RPMI7951 (cell line): ENCODE data around the gene ERICH3. TPM values are rescaled to one million over a fixed set of nuclear protein-coding genes. Genes with fewer than 3 reads are reported as not detected.

Experiments
- DNase-seq: peaks from one replicate; pipeline ENCODE4 v3.0.0-alpha.2; 2012; ENCODE audit warnings: low read depth
- total RNA-seq: library from RNA; depleted of rRNA; stranded (reverse); fragments of >200 nt; shearing (Covaris generic); gene quantifications from 2 replicates; pipeline ENCODE4 v1.2.3, GENCODE V29; 2014; rRNA removed

Gene ERICH3
- 0.68 and 0.72 TPM in 2 replicates for total RNA-seq

DNA sequence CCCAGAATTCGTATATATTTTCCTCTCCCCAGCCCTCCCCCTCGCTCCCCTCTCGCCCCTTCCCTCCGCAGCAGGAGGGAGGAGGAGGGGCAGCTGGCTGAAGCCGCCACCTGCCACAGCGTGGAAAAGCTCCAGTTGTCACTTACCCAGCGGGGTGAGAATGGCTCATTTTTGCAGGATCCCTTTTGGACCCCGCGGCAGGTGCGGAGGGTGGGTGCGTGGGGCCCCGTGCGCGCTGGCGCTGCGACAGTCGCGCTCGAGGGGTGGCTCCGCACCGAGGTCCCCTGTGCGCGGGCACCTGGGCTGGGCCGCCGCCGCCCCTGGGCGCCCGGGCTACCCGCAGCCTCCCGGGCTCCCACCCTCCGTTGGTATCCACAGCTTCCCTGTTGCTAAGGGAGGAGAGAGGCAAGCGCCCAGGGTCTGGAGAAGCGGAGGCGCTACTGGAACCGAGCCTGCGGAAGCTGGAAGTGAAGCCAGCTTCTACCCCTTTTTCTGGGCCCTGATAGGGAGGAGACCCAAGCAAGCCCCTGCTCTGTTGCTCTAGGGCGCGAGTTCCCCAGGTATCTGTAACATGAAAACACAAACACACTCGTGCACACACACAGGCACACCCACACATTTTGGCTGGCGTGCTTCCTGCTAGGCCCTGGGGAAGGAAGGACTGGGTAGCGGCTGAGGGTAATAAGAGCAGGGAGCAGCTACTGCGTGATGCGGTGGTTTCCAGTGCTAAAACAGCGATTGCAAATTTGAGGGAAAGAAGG lies at the start of gene ERICH3:
ERICH3 (minus strand) TSS at position 442 of the 761 bp plus-strand sequence; CDS start at position 169, 273 bp downstream.
- DNase-seq, result peak; percentile 52

- DNase-seq, result no peak
Measured at GRCh38 chr1:74717626-74718025, 44.0 kb upstream of the ERICH3 start.

GRCh38 chr1:74716822-74717221 lies 43.2 kb upstream of the ERICH3 start:
- no peak for DNase-seq

DNA sequence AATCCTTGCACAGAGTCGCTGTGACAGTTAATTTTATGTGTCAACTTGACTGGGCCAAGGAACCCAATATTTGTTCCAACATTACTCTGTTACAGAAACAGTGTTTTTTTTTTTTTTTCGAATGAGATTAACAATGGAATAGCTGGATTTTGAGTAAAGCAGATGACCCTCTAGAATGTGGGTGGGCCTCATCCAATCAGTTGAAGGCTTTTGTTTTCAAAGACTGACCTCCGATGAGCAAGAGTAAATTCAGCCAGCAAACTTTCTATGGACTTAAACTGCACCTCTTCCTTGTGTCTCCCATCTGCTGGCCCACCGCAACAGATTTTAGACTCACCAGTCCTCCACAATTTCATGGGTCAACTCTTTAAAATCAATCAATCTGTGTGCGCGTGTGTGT lies 42.2 kb upstream of the ERICH3 start:
- DNase-seq, result no peak

- no peak for DNase-seq
Measured at GRCh38 chr1:74715236-74715502, 41.6 kb upstream of the ERICH3 start.

- no peak for DNase-seq
Measured at GRCh38 chr1:74714429-74715235, 41.0 kb upstream of the ERICH3 start.

DNA sequence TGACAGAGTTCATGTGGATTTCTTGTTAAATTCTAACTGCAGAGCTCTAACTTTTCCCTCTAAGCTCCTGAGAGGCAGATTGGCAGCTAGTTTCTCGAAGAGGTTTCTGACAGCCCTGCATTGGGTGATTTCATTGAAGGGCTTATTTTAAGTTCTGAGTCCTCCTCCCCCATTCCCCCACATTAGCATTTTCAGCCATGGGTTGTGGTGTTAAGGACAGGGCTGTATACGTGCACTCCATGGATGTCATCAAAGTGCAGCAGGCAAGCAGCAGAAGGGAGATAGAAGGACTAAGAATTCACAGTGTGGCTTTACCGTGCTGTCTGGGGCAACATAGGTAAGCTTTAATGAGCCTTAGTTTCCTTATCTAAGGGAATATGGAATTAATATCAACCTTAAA lies 40.3 kb upstream of the ERICH3 start:
- DNase-seq, result no peak

- no peak for DNase-seq
Measured at GRCh38 chr1:74712881-74713280, 39.3 kb upstream of the ERICH3 start.

DNA sequence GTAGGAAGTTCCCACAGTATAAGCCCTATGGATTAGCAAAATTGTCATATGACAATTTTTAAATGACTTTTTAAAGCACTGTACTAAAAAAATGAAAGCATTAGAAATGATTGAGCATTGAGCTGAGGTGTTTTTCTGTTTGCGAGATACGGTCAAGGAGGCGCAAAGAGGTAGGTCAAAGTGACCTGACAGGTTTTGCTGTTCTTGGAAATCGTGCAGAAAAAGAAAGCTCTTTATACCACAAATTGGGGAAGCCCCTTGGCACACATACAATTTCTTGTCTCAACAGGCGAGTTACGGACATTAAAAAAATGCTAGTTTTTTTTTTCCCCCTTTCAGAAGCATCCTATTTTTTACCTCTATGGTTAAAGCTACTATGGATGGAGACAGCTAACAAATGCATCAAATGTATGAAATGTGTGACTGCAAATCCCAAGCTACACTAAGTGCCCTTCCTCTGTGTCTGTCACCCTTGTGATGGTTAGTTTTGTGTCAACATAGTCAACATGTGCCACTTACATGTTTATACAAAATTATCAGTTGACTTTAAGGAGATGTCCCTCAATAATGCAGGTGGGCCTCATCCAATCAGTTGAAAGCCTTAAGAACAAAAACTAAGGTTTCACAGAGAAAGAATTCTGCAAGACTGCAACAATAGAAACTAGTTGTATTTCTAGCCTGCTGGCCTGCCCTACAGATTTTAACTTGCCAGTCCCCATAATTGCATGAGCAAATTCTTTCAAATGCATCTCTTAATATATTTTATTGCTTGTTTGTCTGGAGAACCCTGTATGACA lies 30.0 kb upstream of the ERICH3 start:
- no peak for DNase-seq

- no peak for DNase-seq
Measured at GRCh38 chr1:74699331-74699730, 25.7 kb upstream of the ERICH3 start.

DNA sequence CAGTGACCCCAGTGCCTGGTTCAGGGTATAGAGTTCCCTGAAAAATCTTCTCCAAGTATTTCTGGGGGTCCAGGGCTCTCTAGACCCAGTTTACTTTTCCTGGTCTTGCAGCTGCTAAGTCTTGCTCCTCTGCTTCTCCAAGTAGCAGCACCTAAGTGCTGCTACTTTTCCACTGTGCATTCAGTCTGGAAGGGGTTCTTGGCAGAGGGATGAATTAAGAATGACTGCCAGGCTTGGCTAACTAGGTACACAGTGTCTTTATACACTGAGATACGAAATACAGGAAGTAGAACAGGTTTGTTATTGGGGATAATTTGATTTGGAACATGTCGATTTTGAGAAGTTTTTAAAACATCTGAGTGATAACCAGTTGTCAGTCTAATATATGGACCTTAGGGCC lies 24.2 kb upstream of the ERICH3 start:
- no peak for DNase-seq

DNA sequence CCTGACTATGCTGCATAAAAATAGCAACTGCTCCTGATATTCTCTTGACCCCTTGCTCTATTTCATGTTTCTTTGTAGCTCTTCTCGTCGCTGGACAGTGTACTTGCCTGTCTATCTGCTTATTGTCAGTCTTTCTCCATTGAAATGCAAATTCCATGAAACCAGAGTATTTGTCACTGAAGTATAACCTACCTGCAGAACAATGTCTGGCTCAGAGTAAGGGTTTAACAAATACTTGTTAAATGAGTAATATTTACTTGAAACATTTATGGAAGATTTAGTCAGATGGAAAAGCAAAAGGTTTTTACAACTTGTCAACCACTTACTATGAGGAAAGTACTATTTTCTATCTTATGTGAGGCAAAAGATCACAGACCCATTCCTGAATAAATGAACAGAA lies 19.9 kb upstream of the ERICH3 start:
- no peak for DNase-seq

- no peak for DNase-seq
Measured at GRCh38 chr1:74690909-74691308, 17.3 kb upstream of the ERICH3 start.

DNA sequence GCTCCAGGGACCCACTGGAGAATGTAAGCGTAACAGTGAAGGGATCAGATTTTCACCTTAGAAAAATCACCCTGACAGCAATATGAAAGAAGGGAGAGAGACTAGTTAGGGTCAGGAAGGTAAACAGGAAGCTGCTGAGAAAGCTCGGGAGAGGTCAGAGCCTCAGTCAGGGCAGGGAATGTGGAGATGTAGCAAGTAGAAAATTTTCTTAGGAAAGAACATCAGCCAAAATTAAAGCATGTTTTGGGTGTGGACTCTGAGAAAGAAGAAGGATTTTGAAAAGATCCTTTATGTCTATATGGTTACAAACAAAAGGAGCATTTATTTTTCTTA lies 16.7 kb upstream of the ERICH3 start:
- no peak for DNase-seq

DNA sequence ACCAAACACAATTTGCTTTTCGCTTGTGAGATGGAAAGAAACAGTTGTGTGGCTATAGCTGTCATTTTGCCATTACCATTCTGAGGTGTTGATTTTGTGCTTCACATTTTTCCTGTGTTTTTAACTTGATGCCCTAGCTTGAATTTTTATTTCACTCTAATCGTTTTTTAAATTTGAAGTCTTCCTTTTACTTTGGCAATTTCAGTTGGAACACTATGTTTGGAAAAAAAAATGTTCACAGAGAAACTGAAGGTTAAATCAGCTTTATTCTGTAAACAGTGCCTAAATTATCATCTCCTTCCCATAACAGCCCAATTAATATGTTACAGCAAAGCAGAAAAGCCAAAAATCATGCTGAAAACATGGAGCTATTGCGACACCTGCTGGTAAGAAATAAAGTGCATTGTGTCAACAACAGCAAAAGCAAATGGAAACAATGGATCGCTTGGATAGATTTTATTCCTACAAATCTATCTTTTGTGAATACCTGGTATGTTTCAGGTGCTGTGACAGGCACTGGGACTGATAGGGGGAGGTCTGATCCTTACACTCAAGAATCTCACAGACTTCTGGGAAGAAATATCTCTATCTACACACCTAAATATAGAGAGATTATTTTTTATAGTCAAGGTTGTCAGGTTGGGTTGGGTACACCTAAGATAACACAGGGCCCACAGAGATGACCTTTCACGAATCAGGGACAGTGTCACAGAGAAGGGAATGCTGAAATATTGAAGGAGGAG lies 16.2 kb upstream of the ERICH3 start:
- peak; percentile 72 for DNase-seq

- no peak for DNase-seq
Measured at GRCh38 chr1:74686928-74687327, 13.3 kb upstream of the ERICH3 start.

- no peak for DNase-seq
Measured at GRCh38 chr1:74684301-74684700, 10.7 kb upstream of the ERICH3 start.

DNA sequence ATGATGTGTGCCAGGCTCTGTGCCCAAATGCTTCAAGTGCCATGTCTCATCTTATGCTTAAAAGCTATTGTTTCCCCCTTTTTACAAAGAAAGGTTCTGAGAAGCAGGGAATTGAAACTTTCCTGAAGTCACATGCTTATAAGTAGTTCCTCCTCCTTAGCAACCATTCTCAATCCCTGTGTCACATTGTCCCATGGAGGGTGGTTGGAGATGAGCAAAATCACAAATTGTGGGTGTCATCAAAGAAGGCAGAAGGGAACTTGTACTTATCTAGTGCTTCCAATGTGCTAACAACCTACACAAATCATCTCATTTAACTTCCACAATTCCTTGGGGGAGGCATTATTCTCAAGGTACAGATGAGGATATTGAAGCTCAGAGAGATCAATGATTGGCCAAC lies 10.1 kb upstream of the ERICH3 start:
- no peak for DNase-seq

DNA sequence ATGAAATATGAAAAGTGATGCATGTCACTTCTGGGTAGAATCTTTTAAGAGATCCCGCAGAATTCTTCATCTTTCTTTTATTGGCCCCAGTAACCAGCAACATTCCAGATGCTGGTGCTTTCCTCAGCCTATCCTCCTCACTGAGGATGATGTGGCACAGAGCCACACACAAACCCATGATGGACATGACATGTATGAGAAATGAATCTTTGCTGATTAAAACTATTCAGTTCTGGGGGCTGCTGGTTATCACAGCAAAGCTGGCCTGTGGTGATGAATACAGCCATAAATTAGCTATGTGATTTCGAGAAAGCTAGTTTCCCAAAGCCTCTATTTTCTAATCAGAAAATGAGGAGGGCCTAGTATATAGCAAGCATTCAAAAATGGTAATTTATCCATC lies 8.3 kb upstream of the ERICH3 start:
- no peak for DNase-seq

DNA sequence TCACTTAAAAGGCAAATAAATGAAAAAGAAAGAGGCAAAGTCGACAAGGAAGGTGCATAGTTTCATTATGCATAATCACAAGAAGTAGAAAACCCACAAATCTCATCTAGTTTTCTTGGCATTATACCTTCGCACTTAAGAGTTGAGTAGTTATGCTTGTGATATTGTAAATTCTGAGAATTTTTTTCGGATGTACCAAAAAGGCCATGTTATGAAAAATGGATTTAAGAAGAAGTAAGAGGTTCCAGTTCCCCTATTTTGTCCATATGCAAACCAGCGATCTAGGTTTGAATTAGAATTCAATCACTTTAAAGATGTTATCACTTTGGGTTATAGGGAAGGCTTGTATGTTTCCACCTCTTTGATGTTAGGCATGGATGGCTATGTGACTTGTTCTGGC lies 7.9 kb upstream of the ERICH3 start:
- DNase-seq, result no peak

DNA sequence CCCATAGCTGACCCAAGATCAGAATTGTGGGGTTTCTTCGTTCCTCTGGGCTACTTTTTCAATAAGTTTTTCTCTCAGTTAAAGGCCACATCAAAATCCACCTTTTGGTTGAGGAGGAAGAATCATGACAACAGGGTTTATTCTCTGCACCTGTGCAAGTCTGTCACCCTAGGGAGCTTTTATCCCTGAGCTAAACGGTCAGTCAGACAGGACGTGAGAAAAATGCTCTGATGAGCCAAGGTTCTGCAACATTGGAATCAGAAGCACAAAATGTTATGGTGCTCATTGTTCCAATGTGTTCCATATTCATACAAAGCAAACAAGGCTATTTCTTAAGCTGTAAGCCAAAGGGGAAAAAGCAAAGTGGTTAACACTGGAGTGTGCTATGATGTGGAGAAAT lies 7.4 kb upstream of the ERICH3 start:
- DNase-seq, result no peak

DNA sequence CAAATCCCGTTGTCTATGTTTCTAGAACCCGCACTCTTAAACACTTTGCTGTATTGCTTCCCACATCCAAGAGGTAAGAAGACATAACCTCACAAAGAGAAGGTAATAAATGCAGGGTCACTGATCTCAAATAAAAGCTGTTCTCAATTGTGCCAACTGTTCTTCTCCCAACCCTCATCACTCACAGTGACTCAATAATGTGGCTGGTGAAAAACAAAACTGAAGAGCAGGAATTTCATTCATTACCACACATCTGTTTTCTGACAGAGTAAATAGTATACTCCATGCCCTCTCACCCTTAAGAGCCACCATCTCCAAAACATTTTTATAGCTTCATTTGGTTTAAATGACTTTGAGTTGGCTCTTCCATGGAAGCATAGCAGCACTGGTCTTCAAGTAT lies 6.2 kb upstream of the ERICH3 start:
- DNase-seq, result peak; percentile 69
